ENCODE data around the gene FAM222A.

The FAM222A gene

DNA sequence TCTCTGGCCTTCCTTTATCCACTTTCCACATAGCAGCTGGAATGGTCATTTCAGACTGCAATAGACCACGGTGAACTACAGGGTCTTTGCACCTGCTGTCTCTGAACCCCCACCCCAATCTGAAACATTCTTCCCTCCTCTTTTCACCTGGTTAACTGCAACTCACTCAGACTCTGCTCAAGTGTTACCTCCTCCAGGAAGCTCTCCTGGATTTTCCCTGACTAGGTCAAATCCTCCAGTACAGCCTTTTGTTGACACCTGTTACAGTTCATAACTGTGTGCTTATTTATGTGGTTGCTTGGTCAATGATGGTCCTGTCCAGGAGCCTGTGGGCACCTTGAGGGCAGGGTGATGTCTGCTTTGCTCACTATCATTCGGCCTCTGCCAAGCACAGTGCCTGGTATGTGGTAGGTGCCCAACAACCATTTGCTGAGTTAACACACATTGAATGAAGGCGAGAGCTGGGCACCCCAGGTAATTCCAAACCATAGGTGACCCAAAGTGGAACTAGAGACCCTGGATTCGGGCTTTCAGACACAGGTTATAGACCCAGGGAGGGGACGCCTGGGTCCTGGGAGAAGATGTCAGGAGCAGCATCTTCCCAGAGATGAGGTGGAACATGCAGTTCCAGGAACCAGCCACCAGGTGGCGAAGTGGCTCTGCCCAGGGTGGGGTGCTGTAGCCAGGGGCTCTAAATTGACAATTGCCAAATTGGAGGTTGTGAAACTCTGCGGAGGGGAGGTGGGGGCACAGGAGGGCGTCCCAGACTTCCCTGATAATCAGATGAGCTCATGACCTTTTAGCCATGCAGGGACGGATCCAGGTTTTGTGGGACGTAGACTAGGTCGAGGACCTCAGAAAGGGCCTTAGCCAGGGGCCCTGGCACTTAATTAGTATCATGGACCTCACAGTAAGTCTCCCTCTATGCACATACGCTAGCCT, 91.5 kb downstream of the FAM222A start:
- DNase-seq: peak; percentile 88

DNA sequence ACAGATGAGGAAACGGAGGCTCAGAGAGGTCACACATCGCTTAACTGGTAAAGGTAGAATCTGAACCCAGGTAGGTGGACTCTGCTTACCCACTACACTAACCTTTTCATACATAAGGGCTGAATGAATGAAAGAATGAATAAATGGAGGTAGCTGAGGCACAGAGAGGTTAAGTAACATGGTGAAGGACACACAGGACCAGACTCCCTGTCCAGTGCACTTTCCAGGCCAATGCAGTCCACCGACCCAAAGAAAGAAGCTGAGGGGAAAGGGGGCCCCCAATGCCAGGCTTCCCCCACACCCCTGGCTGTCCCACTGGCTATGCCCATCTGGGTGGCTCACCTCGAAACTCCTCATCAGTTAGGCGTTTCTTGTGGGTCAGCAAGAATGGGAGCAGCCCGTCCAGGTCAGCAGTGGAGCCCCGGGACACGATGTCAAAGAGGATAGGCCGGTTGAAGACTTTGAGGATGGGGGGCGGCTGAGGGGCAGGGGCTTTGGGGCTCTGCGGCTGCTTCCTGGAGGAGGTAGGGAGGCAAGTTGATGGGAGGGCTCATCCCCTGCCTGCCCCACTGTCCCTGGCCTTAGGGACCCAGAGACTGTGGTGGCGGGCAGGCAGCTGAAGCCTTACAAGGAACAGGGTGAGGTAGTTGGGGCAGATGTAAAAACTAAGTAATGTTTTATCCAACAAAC, 94.5 kb downstream of the FAM222A start:
- DNase-seq: no peak

- no peak for DNase-seq
Measured at GRCh38 chr12:109808876-109809646, 95.4 kb downstream of the FAM222A start.

- DNase-seq: no peak
Measured at GRCh38 chr12:109810954-109811623, 97.5 kb downstream of the FAM222A start.

GRCh38 chr12:109811624-109811995, 98.0 kb downstream of the FAM222A start:
- DNase-seq: no peak

- DNase-seq: no peak
Measured at GRCh38 chr12:109813810-109814416, 100.3 kb downstream of the FAM222A start.

DNA sequence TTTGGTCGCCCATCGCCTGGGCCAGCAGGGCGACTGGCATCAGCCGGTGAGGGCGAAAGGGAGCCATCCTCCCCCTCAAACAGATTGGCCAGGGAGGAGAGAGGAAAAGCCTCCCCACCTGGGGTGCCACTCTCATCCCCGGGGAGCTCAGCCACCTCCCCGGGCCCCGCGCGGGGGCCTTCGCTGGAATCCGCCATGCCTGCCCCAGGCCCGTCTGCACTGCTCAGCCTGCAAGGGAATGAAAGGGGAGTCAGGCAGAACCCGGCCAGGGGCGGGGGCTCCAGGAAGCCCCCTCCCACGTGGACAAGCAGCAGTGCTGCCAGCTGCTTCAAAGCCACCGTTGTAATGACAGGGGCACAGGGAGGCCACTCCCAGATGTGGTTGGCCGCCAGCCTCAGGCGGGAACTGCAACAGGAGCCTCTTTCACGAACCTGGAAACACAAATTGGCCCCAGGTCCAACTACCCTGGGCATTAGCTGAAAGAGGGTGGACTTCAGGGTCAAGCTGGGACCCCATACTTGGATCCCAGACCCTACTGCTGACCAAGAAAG, 101.0 kb downstream of the FAM222A start:
- DNase-seq: no peak

GRCh38 chr12:109815225-109815624, 101.6 kb downstream of the FAM222A start:
- DNase-seq: no peak

DNA sequence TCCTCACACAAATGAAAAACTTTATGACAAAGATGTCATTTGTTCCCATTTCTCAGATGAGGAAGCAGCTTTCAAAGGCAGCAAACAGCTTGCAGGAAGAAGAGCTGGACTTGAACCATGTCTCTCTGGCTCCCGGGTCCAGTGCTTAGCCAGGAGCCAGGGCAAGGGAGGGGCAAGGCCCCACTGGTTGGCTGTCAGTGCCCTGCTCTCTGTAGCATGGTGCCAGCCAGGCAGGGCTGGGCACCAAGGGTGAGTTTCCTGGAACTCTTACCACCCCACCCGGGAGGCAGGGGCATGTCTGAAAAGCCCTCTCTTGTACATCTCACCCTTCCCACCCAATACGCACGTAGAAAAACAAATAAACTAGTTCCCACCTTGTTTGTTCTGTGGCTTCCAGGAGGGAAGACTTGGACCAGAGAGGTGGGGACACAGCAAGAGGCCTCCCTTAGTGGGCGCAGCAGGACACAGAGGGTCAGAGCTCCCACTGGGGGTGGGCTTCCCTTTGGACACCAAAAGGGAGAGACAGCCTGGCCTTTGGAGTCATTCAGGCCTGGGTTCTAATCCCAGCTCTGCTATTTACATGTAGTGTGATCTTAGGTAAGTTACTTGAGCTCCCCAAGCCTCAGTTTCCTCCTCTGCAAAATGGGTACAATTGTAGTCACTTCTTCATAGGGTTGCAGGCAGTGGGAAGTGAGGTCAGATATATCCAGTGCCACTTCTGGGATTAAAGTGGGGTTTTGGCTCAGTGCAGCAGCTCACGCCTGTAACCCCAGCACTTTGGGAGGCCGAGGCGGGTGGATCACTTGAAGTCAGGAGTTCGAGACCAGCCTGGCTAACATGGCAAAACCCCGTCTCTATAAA, 102.4 kb downstream of the FAM222A start:
- DNase-seq: no peak

DNA sequence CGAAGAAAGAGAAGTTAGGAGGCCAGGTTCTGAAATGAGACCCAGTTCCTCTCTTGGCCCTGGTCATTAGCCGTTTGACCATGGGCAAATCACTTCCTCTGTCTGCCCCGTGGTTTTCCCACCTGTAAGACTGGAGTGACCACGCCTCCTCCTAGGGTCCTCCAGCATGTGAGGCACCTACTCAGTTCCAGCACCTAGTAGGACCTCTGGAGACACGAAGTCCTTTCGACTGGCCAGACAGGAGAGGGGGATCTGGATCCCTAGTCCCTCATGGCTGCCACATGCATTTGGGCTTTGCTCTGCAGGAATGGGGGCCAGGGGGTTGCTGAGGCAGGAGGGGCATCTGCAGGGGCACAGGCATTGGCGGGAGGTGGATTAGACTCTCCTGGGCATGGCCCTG, 103.2 kb downstream of the FAM222A start:
- DNase-seq: no peak

DNA sequence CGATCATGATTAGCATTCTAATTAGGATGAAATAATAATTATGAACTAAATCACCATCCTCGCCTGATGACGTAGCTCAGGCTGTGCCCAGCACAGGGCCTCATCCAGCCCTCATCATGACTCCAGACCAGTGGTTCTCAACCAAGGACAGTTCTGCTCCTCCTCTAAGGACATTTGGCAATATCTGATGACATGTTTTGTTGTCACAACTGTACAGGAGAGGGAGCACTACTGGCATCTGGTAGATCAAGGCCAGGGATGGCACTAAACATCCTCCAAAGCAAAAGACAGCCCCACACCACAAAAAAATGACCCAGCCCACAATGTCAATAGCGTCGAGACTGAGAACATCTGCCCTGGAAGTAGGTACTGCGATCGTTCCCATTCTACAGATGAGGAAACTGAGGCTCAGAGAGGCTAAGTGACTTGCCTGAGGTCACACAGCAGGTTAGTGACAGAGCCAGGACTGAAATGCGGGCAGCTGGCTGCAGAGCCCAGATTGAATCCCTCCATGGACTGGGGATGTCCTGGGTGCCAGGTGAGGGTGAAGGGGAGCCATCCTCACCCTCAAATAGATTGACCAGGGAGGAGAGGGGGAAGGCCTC, 104.1 kb downstream of the FAM222A start:
- DNase-seq: no peak

GRCh38 chr12:109818253-109818652, 104.6 kb downstream of the FAM222A start:
- no peak for DNase-seq

- DNase-seq: no peak
Measured at GRCh38 chr12:109818905-109819500, 105.4 kb downstream of the FAM222A start.
